H1 (cell line): Measurements from ENCODE around the gene HSPA6. TPM values are rescaled to one million over a fixed set of nuclear protein-coding genes. Genes with fewer than 3 reads are reported as not detected.
"Not testable (repeated sequence)": the region's sequence is repeated elsewhere in the genome, so short reads cannot be mapped to it uniquely, and the experiment has no call there.

Experiments used
- CTCF ChIA-PET: fragments of 300-600 bp; sonication (Branson Sonifier 250); formaldehyde crosslinking; loops from one replicate; lab custom pipeline; 2021; ENCODE audit not compliant: partially characterized antibody; lab: Charles Lee
- POLR2A ChIA-PET: fragments of 300-600 bp; sonication (Branson Sonifier 250); formaldehyde crosslinking; loops from one replicate; lab custom pipeline; 2021; ENCODE audit warnings: inconsistent platforms; ENCODE audit not compliant: partially characterized antibody; lab: Charles Lee
- DNase-seq, 2 experiments: peaks; one replicate each; pipeline versions ENCODE4 v3.0.0 to v3.0.0-alpha.2; 2010 to 2022; ENCODE audit warnings: low spot score in 2 of 2, low read depth in 1 of 2, mixed read lengths in 1 of 2
- FAIRE-seq: peaks from 2 replicates; lab custom pipeline; 2011; peaks lifted over from hg19 to GRCh38; lab: Jason Lieb, UNC
- H2AFZ ChIP-seq: 2 replicates; pipeline ENCODE4 v1.8.1; 2012; ENCODE audit warnings: low read length, inconsistent platforms
- H2AK5ac ChIP-seq: 2 replicates; pipeline ENCODE4 v1.6.1; 2013; ENCODE audit warnings: low read depth, low read length
- H2BK120ac ChIP-seq: replicated peaks from 2 replicates; pipeline ENCODE3; 2013; ENCODE audit warnings: low read depth, low read length, inconsistent platforms
- H2BK12ac ChIP-seq: 2 replicates; pipeline ENCODE4 v1.6.1; 2013; ENCODE audit warnings: low read depth, low read length
- H2BK15ac ChIP-seq: 2 replicates; pipeline ENCODE4 v1.6.1; 2013; ENCODE audit warnings: low read length
- H2BK20ac ChIP-seq: 2 replicates; pipeline ENCODE4 v1.6.1; 2013; ENCODE audit warnings: low read length
- H2BK5ac ChIP-seq: 2 replicates; pipeline ENCODE4 v1.6.1; 2013; ENCODE audit warnings: low read depth, low read length
- H3K14ac ChIP-seq: 2 replicates; pipeline ENCODE4 v1.6.1; 2013; ENCODE audit warnings: inconsistent platforms; ENCODE audit not compliant: insufficient read length
- H3K18ac ChIP-seq: 2 replicates; pipeline ENCODE4 v1.6.1; 2013; ENCODE audit warnings: low read length; ENCODE audit errors: extremely low read depth
- H3K23ac ChIP-seq: 2 replicates; pipeline ENCODE4 v1.6.1; 2013; ENCODE audit warnings: inconsistent platforms; ENCODE audit not compliant: insufficient read length
- H3K23me2 ChIP-seq: 2 replicates; pipeline ENCODE4 v1.6.1; 2013; ENCODE audit warnings: low read depth, low read length
- H3K27ac ChIP-seq: 2 replicates; pipeline ENCODE4 v1.6.1; 2011; ENCODE audit warnings: low read depth, low read length, inconsistent platforms
- H3K27me3 ChIP-seq, 4 experiments: replicated peaks in 1 of 4; 1 replicate in 1 of 4; 2 replicates in 3 of 4; pipeline versions ENCODE4 v1.6.1 to v1.8.1; 2011 to 2013; ENCODE audit warnings: low read length in 3 of 4, mild to moderate bottlenecking in 3 of 4, inconsistent platforms in 2 of 4, mixed read lengths in 2 of 4, moderate library complexity in 1 of 4; ENCODE audit not compliant: control insufficient read depth in 3 of 4, insufficient read depth in 3 of 4; ENCODE audit errors: extremely low read depth in 1 of 4
- H3K36me3 ChIP-seq, 4 experiments: 2 replicates each; pipeline versions ENCODE4 v1.6.1 to v1.8.1; 2011 to 2013; ENCODE audit warnings: mild to moderate bottlenecking in 4 of 4, low read length in 3 of 4, moderate library complexity in 2 of 4, control low read depth in 1 of 4, inconsistent platforms in 1 of 4; ENCODE audit not compliant: insufficient read depth in 4 of 4, control insufficient read depth in 2 of 4
- H3K4ac ChIP-seq: replicated peaks from 2 replicates; pipeline ENCODE3; 2013; ENCODE audit warnings: low read length, low read depth, mixed read lengths, inconsistent platforms; ENCODE audit not compliant: insufficient read length
- H3K4me1 ChIP-seq, 4 experiments: replicated peaks in 1 of 4; 1 replicate in 1 of 4; 2 replicates in 3 of 4; pipeline versions ENCODE4 v1.6.1 to v1.8.1; 2011 to 2013; ENCODE audit warnings: low read length in 3 of 4, inconsistent platforms in 2 of 4, mixed read lengths in 1 of 4; ENCODE audit not compliant: insufficient read depth in 4 of 4, control insufficient read depth in 3 of 4
- H3K4me2 ChIP-seq, 2 experiments: 2 replicates each; pipeline versions ENCODE4 v1.6.1 to v1.8.1; 2011 to 2013; ENCODE audit warnings: low read depth in 2 of 2, low read length in 2 of 2, control low read depth in 1 of 2, inconsistent platforms in 1 of 2, mild to moderate bottlenecking in 1 of 2; ENCODE audit not compliant: insufficient read depth in 1 of 2
- H3K4me3 ChIP-seq, 4 experiments: fragments of 200-600, 300-600 bp in 1 of 4; sonication (generic), shearing (Covaris generic), sonication (Bioruptor Twin) in 1 of 4; 2 replicates each; pipeline versions ENCODE4 v1.5.1 to v1.8.1; 2011 to 2016; ENCODE audit warnings: low read length in 4 of 4, low read depth in 3 of 4, control low read depth in 2 of 4, inconsistent platforms in 2 of 4, mild to moderate bottlenecking in 2 of 4, mixed read lengths in 1 of 4, moderate library complexity in 1 of 4; ENCODE audit not compliant: insufficient read depth in 2 of 4; ENCODE audit errors: extremely low read depth in 1 of 4
- H3K56ac ChIP-seq: replicated peaks from 2 replicates; pipeline ENCODE3; 2013; ENCODE audit warnings: low read depth, mild to moderate bottlenecking, mixed read lengths, low read length, inconsistent platforms; ENCODE audit not compliant: insufficient read length
- H3K79me1 ChIP-seq: 2 replicates; pipeline ENCODE4 v1.6.1; 2013; ENCODE audit warnings: low read depth, low read length, control low read depth
- H3K79me2 ChIP-seq, 2 experiments: 2 replicates each; pipeline versions ENCODE4 v1.6.1 to v1.8.1; 2012 to 2013; ENCODE audit warnings: low read length in 2 of 2, mild to moderate bottlenecking in 2 of 2, inconsistent platforms in 1 of 2; ENCODE audit not compliant: insufficient read depth in 2 of 2, control insufficient read depth in 1 of 2
- H3K9ac ChIP-seq, 4 experiments: replicated peaks in 1 of 4; 1 replicate in 1 of 4; 2 replicates in 3 of 4; pipeline versions ENCODE4 v1.6.1 to v1.8.1; 2011 to 2013; ENCODE audit warnings: low read depth in 3 of 4, low read length in 3 of 4, control low read depth in 2 of 4, mild to moderate bottlenecking in 2 of 4, moderate library complexity in 2 of 4, inconsistent platforms in 1 of 4; ENCODE audit errors: extremely low read depth in 1 of 4
- H3K9me3 ChIP-seq, 2 experiments: 2 replicates each; pipeline versions ENCODE4 v1.6.1 to v1.8.1; 2012 to 2013; ENCODE audit warnings: mild to moderate bottlenecking in 2 of 2, moderate library complexity in 2 of 2, control low read depth in 1 of 2, inconsistent platforms in 1 of 2, low read depth in 1 of 2, low read length in 1 of 2, mixed read lengths in 1 of 2; ENCODE audit not compliant: insufficient read depth in 2 of 2
- H4K20me1 ChIP-seq, 2 experiments: replicated peaks in 1 of 2; 2 replicates each; pipeline versions ENCODE3 to v1.8.1; 2011 to 2013; ENCODE audit warnings: inconsistent platforms in 2 of 2, low read length in 2 of 2, mild to moderate bottlenecking in 1 of 2; ENCODE audit not compliant: insufficient read depth in 2 of 2, control insufficient read depth in 1 of 2
- H4K5ac ChIP-seq: 2 replicates; pipeline ENCODE4 v1.6.1; 2013; ENCODE audit warnings: low read length, low read depth, mixed read lengths, inconsistent platforms; ENCODE audit not compliant: insufficient read length
- H4K8ac ChIP-seq: 2 replicates; pipeline ENCODE4 v1.8.0; 2013; ENCODE audit warnings: mild to moderate bottlenecking, moderate library complexity, low read length, inconsistent platforms; ENCODE audit not compliant: insufficient read depth; ENCODE audit errors: extremely low read depth
- H4K91ac ChIP-seq: replicated peaks from 2 replicates; pipeline ENCODE3; 2013; ENCODE audit warnings: low read length, mixed read lengths, inconsistent platforms; ENCODE audit not compliant: insufficient read length
- WGBS, 2 experiments: shearing (Covaris generic) in 1 of 2; methylation state at CpG; one replicate each; pipeline versions ENCODE4 v1.1.6 to v1.1.7; 2013 to 2015; ENCODE audit warnings: low lambda C conversion rate in 2 of 2, mixed read lengths in 2 of 2, inconsistent platforms in 1 of 2, low coverage in 1 of 2, missing lambda C conversion rate in 1 of 2; ENCODE audit not compliant: insufficient replicate concordance in 2 of 2, insufficient coverage in 1 of 2, insufficient read length in 1 of 2; ENCODE audit errors: extremely low coverage in 1 of 2, missing lambda C conversion rate in 1 of 2; 5-methylcytosine and 5-hydroxymethylcytosine counted together
- polyA plus RNA-seq, 7 experiments: library from polyadenylated mRNA; depleted of rRNA in 3 of 7; stranded (reverse) in 5 of 7; unstranded in 2 of 7; fragments of >200 nt in 5 of 7; fragments of 200-250 nt in 2 of 7; gene quantifications; 1 replicate in 5 of 7; 2 replicates in 1 of 7; 4 replicates in 1 of 7; pipeline versions ENCODE4 v1.2.1 to v1.2.3, GENCODE V29; 2011 to 2013; ENCODE audit warnings: missing spikeins in 2 of 7, mixed read lengths in 2 of 7
- total RNA-seq: library from RNA; stranded (reverse); fragmentation: NEBNext Ultra II Directional; extraction: Animal tissue kit (Norgen Biotek cat#: 25700); gene quantifications from 2 replicates; pipeline ENCODE4 v1.2.1, GENCODE V29; 2021

The HSPA6 gene
- total and polyA plus RNA-seq, 2 of the 8 experiments (the other 6 are each of a cell fraction or from before 2014, with no cell fraction given) = 0.06 to 0.15 TPM

DNA sequence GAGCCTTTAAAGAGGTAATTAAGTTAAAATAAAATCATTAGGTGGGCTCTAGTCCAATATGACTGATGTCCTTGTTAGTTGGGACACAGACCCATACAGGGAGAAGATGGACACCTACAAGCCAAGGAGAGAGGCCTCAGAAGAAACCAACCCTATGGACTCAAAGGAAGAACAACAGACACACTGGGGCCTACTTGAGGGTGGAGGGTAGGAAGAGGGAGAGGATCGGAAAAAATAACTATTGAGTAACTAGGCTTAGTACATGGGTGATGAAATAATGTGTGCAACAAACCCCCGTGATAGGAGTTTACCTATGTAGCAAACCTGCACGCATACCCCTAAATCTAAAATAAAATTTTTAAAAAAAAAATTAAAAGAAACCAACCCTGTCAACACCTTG is 30.0 kb downstream of the HSPA6 start:
- POLR2A ChIA-PET = not testable (repeated sequence)

DNA sequence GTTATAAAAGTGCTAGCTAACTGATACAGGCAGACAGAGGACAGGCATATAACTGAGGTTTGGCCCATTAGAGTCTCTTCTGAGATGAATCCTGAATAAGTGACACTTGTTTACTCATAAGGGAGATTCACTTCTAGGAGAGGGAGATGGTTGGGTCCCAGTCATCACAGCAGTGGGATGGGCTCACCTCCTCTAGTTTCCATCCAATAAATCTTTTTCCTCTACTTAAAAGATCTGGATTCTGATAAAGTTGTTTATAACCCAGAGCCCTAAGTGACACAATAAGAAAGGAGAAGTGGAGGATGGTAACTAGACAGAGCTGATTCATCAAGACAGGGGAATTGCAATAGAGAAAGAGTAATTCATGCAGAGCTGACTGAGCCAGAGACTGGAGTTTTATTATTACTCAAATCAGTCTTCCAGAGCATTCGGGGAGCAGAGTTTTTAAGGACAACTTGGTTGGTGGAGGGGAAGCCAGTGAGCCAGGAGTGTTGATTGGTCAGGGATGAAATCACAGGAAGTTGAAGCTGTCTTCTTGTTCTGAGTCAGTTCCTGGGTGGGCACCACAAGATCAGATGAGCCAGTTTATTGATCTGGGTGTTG is 30.6 kb downstream of the HSPA6 start:
- H3K56ac ChIP-seq, H4K8ac ChIP-seq, H2BK120ac ChIP-seq, H3K4me2 ChIP-seq, H4K20me1 ChIP-seq, CTCF ChIA-PET, H3K27me3 ChIP-seq, H2AK5ac ChIP-seq, H4K5ac ChIP-seq, H2BK12ac ChIP-seq, H3K36me3 ChIP-seq, FAIRE-seq, H3K23ac ChIP-seq, H2AFZ ChIP-seq, H3K9ac ChIP-seq, H2BK5ac ChIP-seq, H3K79me1 ChIP-seq, H3K9me3 ChIP-seq, H3K79me2 ChIP-seq, H4K91ac ChIP-seq, H3K23me2 ChIP-seq, H3K4me3 ChIP-seq, H2BK20ac ChIP-seq, H2BK15ac ChIP-seq, POLR2A ChIA-PET, H3K18ac ChIP-seq, H3K27ac ChIP-seq, H3K4me1 ChIP-seq, DNase-seq, H3K4ac ChIP-seq, H3K14ac ChIP-seq: not testable (repeated sequence)
- WGBS, 2 experiments = 100% methylated on average over 1 of the region's 1 CpG; no CpG with 5 or more reads in 1 of the 2 experiments

More for the DNA sequence above, 30.0 kb downstream of the HSPA6 start:
- H4K91ac ChIP-seq, H3K27ac ChIP-seq, H3K27me3 ChIP-seq, H3K4me3 ChIP-seq, H4K5ac ChIP-seq, H3K4me2 ChIP-seq, H3K9me3 ChIP-seq, H3K14ac ChIP-seq, H2BK120ac ChIP-seq, H3K56ac ChIP-seq, H3K36me3 ChIP-seq, H4K8ac ChIP-seq, H3K18ac ChIP-seq, H3K4ac ChIP-seq, H3K4me1 ChIP-seq, H3K79me1 ChIP-seq, CTCF ChIA-PET, H3K23me2 ChIP-seq, DNase-seq, H3K23ac ChIP-seq, H2BK5ac ChIP-seq, H2BK20ac ChIP-seq, H3K9ac ChIP-seq, FAIRE-seq, H2BK12ac ChIP-seq, H3K79me2 ChIP-seq, H2BK15ac ChIP-seq, H4K20me1 ChIP-seq, H2AFZ ChIP-seq, H2AK5ac ChIP-seq: not testable (repeated sequence)
- WGBS, 2 experiments = 88% methylated on average over 3 of the region's 3 CpGs; no CpG with 5 or more reads in 1 of the 2 experiments
